Islet precursor cell (in vitro differentiated cells): ENCODE measurements around the gene TCEANC.
"Not testable (repeated sequence)": the region's sequence is repeated elsewhere in the genome, so short reads cannot be mapped to it uniquely, and the experiment has no call there.

Source experiments
- DNase-seq: peaks from one replicate; pipeline ENCODE4 v3.0.0-alpha.2; 2018

TCEANC gene

DNA sequence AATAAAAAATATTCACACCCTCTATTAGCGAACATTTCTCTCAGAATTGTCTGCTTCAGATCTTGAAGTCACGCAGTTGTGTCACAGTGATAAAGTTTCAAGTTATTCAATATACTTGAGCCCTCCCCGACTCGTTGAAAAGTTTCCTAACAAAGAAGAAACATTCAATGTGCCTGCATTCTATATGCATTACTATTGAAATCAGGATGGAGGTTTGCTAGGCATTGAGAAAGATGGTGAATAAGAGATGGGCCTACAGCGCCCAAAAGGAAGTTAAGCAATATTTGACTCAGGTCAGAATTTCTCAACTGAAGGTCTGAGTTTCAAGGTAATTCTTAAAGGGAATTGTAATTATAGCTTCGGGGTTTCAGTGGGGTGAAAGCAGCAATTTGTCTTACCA is 6.1 kb downstream of the TCEANC start:
- DNase-seq = no peak

DNA sequence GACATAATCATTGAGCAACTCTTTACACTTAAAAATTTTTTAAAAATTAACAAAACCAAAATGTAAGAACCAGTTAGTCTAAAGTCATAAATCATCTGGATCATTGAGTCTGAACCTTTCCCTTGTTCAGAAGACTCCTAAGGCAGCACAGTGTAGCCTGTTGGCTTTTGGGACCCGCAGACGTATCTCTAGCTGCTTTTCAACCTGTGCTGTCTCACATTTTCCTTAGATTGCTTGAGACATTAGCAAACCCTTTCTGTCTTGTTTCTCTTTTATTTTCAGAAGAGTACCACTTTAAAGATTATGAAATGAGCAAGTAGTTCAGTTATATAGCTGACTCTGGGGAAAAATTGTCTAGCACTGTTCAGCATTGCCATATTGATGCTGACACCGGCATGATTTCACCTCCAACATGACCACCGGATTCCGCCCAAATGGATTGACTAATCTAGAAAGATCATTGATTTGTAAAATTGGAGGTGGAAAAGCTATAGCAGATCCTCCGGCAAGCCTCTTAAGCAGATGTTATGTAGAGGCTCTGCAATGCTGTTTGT is 8.9 kb downstream of the TCEANC start:
- no peak for DNase-seq

DNA sequence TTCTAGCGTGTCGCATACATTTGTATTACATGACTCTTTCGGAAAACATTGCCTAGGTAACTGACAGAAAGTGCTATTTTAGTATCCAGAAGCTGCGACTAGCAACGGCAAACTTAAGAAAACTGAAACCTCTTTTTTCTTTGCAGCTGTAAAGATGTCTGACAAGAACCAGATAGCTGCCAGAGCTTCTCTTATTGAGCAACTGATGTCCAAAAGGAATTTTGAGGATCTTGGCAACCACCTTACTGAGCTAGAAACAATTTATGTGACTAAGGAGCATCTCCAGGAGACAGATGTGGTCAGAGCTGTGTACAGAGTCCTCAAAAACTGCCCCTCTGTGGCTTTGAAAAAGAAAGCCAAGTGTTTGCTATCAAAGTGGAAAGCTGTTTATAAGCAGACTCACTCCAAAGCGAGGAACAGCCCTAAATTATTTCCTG is 9.4 kb downstream of the TCEANC start:
- DNase-seq = no peak

DNA sequence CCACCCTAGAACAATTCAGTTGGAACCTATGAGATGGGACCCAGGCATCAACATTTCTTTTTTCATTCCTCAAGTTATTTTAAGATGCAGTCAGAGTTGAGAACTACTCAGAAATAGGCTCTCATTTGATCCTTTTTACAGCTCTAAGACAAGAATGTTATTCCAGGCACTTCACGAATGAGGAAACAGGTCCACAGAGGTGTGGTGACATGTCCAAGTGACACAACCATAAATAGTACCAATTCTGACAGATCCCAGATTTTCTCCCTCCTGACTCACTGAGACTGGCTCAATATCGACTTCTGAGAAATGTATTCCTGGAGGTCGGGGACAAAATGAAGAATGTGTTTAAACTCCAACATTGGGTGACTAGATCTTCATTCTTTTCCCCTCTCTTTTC is 11.1 kb downstream of the TCEANC start:
- no peak for DNase-seq

DNA sequence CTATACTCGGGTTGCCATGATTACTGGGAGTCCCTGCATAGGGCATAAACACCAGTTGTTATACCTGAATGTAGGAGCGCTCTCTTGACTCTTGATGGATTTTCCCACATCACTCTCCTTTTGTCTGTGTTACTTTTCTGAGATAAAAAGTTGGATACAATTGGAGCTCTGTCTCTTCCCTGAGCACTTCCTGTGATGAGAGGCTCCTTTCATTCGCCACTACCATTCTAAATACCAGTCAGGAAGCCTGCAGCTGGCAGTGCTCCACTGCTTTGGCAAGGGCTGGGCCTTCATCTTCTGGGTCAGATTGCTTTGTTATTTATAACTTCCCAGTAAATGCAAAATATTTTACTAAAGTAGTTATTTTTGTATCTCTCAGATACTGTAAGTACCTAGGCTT is 13.9 kb downstream of the TCEANC start:
- DNase-seq = no peak

DNA sequence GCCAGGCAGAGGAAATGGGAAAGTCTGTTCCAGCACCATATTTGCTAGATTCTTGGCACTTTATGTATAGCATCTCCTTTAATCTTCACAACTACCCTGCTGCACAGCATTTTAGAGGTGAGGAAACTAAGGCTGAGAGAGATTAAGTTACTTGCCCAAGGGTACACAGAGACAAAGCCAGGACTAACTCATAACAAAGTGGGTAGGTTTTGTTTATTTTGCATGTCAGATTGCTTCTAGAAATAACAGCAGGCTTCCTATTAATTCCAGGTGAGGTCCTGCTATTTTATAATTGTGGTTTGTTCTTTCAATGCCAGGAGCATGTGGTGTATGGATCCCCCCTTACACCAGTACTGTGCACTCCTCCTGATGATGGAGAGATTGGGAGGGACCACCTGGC is 15.0 kb downstream of the TCEANC start:
- no peak for DNase-seq

DNA sequence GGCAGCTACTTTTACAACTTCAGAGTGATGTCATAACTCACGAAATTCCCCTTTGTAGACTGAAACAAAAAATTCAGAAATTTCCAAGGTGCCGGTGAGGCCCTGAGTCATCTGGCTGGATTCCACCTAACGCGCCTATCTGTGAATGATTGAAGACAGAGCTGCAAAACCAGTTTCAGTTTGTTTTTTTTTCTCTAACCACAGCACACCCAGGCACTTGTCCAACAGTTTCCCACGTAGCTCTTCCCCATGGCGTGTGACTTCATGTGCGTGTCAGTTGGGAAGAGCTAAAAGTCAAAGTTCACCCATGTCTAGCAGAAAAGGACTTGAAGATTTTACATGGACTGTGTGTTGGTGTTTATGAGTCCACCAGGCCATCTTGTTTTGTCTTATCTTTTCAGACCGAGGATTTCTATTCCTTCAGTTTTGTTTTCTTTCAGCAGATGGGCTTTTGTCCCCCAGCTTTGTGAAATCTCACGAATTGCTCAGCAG is 16.4 kb downstream of the TCEANC start:
- peak; percentile 87 for DNase-seq

DNA sequence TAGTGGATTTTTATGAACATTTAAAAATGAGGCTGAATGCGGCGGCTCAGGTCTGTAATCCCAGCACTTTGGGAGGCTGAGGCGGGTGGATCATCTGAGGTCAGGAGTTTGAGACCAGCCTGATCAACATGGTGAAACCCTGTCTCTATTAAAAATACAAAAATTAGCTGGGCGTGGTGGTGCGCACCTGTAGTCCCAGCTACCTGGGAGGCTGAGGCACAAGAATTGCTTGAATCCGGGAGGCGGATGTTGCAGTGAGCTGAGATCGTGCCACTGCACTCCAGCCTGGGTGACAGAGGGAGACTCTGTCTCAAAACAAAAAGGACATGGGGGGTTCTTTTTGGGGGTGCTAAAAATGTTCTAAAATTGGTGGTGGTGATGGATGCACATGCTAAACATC is 16.8 kb downstream of the TCEANC start:
- DNase-seq = not testable (repeated sequence)

DNA sequence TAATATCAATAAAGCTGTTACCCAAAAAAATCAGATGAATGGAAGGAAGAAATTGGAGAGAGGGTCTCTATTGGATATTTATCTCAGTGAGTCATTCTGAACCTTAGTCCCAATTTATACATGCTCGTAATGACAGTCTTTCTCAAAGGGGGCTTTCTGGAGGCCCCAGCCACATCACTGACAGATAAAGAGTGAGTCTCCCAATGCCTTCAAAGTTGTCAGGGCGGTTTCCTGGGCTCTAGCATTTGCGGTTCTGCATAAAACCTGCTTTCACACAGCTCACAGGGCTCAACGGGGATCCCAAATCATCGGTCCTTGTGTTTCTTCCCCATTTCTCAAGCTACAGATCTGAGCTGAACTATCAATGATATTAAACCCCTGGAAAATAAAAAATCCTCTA is 17.3 kb downstream of the TCEANC start:
- DNase-seq = no peak

DNA sequence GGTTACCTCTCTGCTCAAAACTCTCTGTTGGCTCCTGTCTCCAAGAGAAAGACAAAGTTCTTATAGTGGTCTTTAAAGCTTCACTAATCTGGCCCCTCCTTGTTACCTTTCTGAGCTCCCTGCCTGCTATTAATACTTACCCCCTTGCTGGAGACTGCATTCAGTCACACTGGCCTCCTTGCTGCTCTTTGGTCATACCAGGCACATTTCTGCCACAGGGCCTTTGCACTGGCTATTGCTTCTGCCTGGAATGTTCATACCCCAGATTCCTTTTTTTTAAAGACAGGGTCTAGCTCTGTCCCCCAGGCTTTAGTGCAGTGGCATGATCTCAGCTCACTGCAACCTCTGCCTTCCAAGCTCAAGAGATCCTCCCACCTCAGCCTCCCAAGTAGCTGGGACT is 20.1 kb downstream of the TCEANC start:
- DNase-seq = no peak

DNA sequence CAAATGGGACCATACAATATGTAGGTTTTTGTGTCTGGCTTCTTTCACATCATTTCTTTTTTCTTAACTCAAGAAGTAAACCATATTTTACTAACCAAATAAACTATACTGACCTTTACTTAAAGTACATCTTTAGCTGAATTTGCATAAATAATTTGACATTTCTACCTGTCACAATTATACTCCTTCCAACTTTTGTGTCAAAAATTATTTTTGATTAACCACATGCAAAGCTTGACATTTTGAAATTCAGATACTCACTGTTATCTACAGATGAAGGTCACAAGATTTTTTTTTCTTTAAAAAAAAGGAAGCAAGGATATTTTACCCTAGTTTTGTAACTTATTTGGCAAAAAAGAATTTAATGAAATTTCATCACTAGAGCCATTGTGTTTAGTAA is 23.9 kb downstream of the TCEANC start:
- no peak for DNase-seq

DNA sequence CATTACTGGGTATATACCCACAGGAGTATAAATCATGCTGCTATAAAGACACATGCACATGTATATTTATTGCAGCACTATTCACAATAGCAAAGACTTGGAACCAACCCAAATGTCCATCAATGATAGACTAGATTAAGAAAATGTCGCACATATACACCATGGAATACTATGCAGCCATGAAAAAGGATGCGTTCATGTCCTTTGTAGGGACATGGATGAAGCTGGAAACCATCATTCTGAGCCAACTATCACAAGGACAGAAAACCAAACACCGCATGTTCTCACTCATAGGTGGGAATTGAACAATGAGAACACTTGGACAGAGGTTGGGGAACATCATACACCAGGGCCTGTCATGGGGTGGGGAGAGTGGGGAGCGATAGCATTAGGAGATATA is 26.8 kb downstream of the TCEANC start:
- DNase-seq = not testable (repeated sequence)

DNA sequence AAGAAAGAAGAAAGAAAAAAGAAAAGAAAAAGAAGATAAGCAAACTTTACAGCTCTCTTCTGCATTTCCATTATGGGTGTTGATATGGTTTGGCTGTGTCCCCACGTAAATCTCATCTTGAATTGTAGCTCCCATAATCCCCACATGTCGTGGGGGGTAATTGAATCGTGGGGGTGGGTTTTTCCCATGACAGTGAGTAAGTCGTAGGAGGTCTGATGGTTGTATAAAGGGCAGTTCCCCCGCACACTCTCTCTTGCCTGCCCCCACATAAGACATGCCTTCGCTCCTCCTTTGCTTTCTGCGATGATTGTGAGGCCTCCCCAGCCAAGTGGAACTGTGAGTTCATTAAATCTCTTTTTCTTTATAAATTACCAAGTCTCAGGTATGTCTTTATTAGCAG is 28.7 kb downstream of the TCEANC start:
- no peak for DNase-seq

DNA sequence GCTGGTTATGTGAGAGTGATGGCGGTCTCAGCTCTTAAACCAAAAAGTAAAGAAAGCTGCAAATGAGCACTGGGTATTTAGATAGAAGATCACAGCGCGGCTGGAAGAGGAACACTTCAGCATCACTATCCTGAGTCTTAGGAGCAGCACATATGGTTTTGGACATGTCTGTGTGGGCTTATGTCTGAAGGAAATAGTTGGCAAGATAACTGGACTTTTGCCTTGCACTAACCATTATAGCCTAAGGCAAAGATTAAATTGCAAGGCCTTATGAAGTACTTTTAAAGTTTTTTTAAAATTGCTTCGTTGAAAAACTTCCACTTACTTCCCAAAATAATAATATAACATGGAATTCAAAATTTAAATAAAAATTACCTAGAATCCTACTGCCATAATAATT is 31.4 kb downstream of the TCEANC start:
- DNase-seq = no peak

DNA sequence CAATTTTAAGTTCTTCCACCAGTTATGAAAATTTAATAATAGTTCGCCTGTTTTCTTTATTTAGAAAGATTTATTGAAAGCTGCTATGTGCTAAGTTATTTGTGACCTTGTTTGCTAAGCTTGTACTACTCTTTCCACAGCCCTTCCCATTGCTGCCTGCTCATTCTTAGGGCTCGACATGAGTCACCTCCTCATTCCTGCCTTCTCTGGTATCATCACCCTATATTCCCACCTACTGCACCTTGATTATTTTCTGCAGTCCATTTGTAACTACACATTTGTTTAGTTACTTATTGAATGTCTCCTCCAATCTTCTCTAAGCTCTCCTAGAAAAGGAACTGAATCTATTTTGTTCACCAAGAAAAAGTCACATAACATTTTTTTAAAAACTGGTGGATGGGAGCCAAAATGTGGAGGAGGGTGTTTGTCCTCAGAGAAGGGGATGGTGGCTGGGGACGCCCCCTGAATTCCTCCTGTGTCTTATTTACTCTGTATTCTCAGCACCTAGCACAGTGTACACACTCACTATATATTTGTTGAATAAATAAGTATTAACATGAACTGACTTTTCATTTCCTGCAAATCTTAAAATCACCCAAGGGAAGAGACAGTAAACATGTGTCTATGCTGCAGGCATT is 32.3 kb downstream of the TCEANC start:
- no peak for DNase-seq

DNA sequence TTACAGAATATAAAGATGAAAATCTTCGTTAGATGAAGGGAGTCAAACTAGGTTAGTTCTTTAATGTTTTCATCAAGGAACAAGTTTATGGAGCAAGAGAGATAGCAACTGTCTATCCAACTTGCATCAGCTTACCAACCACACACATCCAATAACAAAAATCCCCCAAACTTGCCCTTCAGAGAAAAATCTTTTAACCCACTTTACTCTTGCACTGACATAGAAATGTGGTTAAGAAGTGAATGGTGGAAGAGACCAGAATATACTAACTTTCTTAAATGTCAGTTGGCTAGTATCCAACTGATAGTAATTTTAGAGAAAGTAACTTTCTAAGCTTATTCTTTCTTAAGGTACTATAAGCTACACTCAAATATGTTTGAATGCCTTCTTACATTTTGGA is 34.3 kb downstream of the TCEANC start:
- no peak for DNase-seq

DNA sequence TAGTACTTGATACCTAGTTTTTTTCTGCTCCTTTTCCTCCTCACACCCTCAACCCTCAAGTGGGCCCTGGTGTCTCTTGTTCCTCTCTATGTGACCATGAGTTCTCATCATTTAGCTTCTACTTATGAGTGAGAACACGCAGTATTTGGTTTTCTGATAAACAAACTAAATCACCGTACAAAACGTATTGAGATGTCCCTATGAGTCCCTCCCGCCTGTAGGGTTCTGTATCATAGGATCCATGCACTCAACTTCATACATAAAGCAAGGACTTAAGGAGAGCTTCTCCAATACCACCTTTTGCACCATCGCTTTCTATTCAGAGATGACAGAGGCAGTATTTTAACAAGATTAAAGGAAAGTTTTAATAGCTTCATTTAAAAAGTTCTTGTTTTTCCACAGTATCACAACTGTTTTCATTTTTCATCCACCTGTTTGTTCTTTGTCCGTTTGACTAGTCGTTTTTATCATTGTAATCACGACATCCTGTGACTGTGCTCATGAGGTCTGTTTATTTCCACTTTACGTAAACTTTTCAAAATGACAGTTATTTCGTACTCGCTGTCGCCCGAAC is 35.5 kb downstream of the TCEANC start:
- DNase-seq = no peak

DNA sequence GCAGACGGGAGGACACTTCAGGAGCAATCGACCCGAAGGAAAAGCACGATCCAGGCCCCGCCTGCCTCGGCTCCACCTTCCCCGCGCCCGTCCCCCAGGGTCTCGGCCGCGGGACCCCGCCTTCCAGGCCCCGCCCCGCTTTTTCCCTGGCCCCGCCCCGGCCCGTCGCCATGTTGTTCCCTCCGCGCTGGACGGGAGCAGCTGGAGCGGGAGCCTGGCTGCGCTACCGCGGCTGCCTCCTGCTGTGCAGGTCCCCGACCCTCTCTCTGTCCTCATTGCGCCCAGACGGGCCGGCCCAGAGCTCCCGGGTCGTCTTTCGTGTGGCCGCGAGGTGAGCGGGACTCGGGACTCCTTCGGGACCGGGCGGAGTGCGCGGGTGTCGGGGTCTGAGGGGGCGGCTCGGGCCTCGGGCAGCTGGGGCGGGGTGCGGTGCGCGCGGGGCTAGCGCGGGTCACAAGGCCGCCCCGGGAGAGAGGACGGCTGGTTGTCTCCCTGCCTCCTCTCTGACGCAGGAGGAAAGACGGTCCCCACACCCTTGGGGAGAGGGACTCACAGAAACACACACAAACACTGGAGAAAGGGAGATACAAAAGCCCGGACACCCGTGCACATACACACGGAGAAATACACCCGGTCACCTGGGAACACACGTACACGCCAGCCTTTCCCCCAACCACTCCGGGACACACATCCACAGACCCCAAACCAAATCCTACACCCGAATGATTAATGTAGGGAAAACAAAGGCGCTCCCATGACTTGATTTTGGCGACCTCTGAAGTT is 36.2 kb downstream of the TCEANC start, which contains the start of gene RAB9A:
Gene RAB9A, plus strand, starts transcription at position 171 of the 783 bp plus-strand sequence. CDS start 19,619 bp downstream, outside the sequence.
- DNase-seq = peak; percentile 90

DNA sequence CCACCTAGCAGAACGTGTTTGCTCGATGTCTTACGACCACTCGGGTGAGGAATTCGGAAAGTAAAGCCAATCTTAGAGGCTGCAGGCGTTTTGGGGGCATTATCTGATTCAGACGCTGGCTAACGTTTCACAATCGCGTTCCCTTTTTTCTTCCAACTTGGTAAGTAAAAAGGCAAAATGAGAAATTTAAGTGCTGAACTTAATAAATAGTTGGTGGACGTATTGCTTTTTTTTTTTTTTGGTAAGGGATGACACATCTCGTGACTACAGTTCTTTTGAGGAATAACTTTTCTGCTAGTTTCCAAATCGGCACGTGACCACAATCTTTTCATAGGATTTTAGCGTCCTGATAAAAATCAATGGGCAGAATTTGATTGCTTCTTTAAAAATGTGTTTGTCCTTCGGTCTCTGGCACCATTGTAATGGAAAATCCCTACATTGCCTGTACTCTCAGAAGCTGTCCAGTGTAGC is 36.8 kb downstream of the TCEANC start:
- DNase-seq = no peak

DNA sequence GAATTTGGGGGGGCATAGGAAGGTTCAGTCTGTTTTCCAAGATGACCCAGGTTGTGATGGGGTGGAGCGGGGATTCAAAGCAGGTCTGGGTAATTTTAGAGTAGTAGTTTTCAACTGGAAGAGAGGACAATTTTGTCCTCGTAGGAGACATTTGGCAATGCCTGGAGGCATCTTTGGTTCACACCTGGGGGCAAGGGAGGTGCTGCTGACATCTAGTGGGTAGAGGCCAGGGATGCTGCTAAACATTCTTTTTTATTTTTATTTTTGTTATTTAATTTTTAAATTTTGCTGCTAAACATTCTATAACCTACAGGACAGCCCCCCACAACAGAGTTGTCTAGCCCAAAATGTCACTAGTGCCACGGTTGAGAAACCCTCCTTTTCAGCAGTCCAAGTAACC is 37.9 kb downstream of the TCEANC start:
- DNase-seq = no peak

DNA sequence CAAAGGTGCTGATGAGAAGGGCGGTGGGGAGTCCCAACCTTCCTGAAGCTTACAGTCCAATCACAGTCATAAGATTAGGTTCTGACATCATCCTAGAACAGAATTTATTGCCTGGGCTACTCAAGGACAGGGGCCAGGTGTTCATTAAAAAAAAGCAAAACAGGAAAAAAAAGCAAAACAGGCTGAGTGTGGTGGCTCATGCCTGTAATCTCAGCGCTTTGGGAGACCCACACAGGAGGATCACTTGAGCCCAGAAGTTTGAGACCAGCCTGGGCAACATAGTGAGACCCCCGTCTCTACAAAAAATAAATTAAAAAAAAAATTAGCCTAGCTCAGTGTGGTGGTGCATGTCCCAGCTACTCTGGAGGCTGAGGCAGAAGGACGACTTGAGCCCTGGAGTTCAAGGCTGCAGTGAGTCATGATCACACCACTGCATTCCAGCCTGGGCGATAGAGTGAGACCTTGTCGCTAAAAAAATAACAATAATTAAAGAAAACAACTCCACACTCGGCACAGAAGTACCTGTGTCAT is 39.0 kb downstream of the TCEANC start:
- DNase-seq = no peak

DNA sequence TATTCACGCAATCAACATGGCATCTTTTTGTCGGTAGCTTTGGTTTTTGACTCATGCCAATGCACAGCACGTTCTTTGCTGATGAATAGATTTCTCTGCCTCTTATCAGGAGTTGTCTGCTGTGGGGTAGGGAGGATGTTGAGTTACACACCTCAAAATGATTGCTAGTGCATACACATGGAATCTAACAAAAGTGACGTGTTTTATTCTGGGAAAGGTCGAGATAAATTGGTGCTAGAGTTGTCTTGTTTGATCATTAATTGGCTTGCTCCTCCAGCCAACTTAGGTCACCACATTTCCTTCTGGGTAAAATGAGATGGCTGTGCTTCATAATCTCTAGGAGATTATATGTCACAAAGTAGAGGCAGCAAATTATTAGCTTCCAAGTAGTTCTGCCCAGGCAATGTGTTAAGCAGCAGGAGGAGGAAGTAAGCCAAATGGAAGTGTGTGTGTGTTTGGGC is 39.9 kb downstream of the TCEANC start:
- no peak for DNase-seq

DNA sequence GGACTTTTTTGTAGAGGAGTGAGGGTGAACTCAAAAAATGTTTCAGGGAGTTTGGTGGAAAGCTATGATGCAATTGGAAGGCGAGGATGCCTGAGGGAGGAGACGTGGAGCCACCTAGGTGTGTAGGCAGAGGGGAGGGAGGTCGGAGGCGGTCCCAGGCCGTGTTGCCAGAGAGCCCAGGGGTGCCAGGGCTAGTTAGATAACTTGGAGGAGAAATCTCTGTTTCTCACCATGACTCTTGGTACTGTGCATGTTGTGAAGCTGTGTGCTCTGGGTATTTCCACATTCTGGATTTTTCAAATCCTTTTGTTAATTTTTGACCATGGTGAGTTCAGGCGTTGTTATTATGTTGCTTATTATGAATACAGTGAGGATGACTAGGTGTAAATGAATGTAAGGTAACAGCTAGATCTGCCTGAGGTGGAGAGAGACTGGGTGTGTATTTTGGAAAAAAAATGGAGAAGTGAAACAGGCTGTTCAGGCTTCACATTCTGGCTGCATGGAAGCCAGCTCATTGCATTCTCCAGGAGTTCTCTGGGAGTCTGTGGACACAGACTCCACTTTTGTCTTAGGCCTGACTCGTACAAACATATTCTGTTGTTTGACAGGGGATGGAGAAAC is 40.5 kb downstream of the TCEANC start:
- DNase-seq = no peak
